Measurements from ENCODE around the gene TAS1R1.

Gene TAS1R1

DNA sequence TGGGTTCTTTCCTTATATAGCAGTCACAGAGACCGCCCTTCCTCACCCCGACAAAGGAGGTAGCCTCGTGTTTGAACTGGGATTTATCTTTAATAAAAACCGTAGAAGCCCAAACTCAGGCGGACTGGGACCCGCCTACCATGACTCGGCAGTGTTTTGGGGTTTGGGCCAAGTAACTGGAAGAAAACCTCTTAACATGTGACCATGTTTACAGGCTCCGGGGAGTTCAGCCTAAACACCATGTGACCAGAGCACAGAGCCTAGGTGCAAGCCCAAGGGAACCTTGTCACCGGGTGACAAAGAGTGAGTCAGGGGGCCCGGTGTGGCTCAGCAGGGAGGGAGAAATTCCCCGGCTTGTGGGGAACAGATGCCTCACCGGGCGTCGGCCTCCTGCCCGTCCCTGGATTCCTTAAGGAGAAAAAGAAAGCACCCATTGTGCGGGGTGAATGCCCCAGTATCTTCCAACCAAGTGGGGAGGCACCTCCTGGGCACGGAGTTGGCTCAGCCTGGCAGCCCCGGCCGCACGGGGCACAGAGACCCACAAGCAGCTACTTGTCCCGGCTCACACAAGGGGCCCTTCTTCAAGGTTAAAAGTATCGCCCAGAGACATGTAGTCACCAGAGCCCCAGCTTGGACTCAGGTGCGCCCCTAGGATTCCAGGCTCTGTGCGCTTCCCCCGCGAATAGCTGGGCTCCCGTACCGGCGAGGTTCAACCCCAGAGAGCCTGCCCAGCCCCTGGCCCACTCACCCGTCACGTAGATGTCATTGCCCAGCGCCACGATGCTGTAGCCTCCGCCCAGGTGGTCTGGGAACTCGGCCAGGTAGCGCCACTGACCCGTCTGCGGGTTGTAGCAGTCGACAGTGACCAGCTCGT is 46.2 kb downstream of the TAS1R1 start:
- H3K9ac ChIP-seq (ENCODE audit: low read length): peak overlapping the region; percentile 99
- no peaks in the 10 kb centered on the region for H3K27me3 ChIP-seq (ENCODE audit: control insufficient read depth, insufficient read depth, low read length)
- H3K4me1 ChIP-seq (ENCODE audit: control insufficient read depth, insufficient read depth, low read length): peaks cover 22% of the 10 kb centered on the region

DNA sequence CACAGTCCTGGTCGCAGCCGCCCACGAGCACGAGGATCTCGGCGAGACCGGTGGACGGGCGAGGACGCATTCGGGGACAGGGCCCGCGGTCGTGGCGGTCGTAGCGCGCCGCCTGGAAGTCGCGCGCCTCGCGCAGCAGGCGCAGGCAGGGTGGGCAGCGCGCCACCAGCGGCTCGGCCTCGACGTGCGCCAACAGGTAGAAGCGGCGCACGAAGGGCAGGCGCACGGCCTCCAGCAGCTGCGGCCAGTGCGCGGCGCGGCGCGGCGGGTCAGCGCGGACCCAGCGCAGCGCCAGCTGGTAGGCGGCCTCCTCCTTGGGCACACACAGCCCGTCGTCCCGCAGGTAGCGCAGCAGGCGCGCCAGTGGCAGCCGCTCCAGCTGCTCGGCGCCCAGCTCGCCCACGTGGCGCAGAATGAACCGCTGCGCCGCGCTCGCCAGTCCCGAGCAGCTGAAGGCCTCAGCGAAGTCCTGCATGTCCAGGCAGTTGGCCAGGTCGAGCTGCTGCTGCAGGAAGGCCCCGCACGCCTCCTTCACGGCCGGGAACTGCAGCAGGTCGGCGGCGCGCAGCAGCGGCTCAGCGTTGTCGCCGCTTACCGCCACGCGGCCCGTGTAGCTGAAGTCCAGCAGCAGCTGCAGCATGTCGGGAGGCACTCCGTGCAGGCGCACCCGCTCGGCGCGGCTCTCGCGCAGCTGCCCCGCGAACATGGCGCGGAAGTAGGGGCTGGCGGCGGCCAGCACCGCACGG is 47.0 kb downstream of the TAS1R1 start:
- H3K36me3 ChIP-seq (ENCODE audit: control insufficient read depth, insufficient read depth, low read length): peaks cover 21% of the 10 kb centered on the region
- no peaks in the 10 kb centered on the region for H3K27me3 ChIP-seq (ENCODE audit: control insufficient read depth, insufficient read depth, low read length)
- peak overlapping the region; percentile 99 for H3K9ac ChIP-seq (ENCODE audit: low read length)
- no peaks in the 10 kb centered on the region for H3K9me3 ChIP-seq (ENCODE audit: control insufficient read depth, insufficient read depth, low read depth, low read length)
- peaks cover 22% of the 10 kb centered on the region for H3K4me1 ChIP-seq (ENCODE audit: control insufficient read depth, insufficient read depth, low read length)
- H3K4me3 ChIP-seq (ENCODE audit: low read depth, low read length): peak overlapping the region; percentile 100
- peak overlapping the region; percentile 85; the same call in 1 of the 2 replicates for H3K27ac ChIP-seq (ENCODE audit: low read depth, low read length)

More for the DNA sequence above, 46.2 kb downstream of the TAS1R1 start:
- Histone ChIP-seq H3K36me3 (ENCODE audit: control insufficient read depth, insufficient read depth, low read length) (peaks cover 30% of the 10 kb centered on the region), H3K27ac (ENCODE audit: low read depth, low read length) (peak overlapping the region; percentile 0; the same call in 1 of the 2 replicates), H3K9me3 (ENCODE audit: control insufficient read depth, insufficient read depth, low read depth, low read length) (no peaks in the 10 kb centered on the region), H3K4me3 (ENCODE audit: low read depth, low read length) (peak overlapping the region; percentile 100)

DNA sequence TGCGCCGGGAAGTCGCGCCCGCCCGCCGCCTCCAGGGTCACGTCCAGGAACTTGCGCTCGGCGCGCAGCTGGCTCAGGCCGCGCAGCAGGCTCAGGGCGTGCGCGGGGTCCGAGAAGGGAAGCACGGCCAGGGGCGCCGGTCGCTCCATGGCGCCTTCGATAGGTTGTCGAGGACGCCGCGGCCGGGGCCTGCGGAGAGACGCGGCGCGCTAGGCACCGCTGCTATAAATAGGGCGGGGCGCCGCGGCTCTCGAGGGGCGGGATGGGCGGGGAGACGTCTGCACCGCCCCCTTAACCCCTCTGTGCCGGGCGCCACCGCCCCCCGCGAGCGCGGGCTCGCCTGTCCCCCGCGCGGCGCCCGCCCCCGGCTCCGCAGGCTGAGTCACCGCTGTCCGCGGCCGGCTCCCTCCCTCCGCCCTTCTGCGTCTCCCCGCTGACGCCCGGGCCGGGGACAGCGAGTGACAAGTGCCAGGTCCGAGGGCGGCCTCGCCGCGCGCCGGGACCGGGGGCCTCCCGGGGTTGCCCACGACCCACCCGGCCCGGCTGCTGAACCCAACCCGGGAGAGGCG is 47.6 kb downstream of the TAS1R1 start, which contains the start of gene KLHL21:
Gene KLHL21, minus strand, starts transcription at position 201 of the 569 bp plus-strand sequence. Its CDS starts 52 bp downstream, at position 149.
- Histone ChIP-seq H3K27me3 (ENCODE audit: control insufficient read depth, insufficient read depth, low read length) (no peaks in the 10 kb centered on the region), H3K27ac (ENCODE audit: low read depth, low read length) (peak within 1 kb of the TSS; percentile 85; the same call in 1 of the 2 replicates), H3K36me3 (ENCODE audit: control insufficient read depth, insufficient read depth, low read length) (peaks cover 15% of the 10 kb centered on the region), H3K9me3 (ENCODE audit: control insufficient read depth, insufficient read depth, low read depth, low read length) (no peaks in the 10 kb centered on the region), H3K4me1 (ENCODE audit: control insufficient read depth, insufficient read depth, low read length) (peaks cover 22% of the 10 kb centered on the region), H3K9ac (ENCODE audit: low read length) (peak within 1 kb of the TSS; percentile 99), H3K4me3 (ENCODE audit: low read depth, low read length) (peak within 1 kb of the TSS; percentile 100)

GRCh38 chr1:6603238-6603914 is 48.3 kb downstream of the TAS1R1 start:
- H3K9me3 ChIP-seq (ENCODE audit: control insufficient read depth, insufficient read depth, low read depth, low read length): no peaks in the 10 kb centered on the region
- peaks cover 11% of the 10 kb centered on the region for H3K36me3 ChIP-seq (ENCODE audit: control insufficient read depth, insufficient read depth, low read length)
- H3K27ac ChIP-seq (ENCODE audit: low read depth, low read length): peak overlapping the region; percentile 84; the same call in 1 of the 2 replicates
- no peaks in the 10 kb centered on the region for H3K27me3 ChIP-seq (ENCODE audit: control insufficient read depth, insufficient read depth, low read length)
- peak overlapping the region; percentile 92 for H3K9ac ChIP-seq (ENCODE audit: low read length)
- H3K4me1 ChIP-seq (ENCODE audit: control insufficient read depth, insufficient read depth, low read length): peaks cover 22% of the 10 kb centered on the region
- peak overlapping the region; percentile 100 for H3K4me3 ChIP-seq (ENCODE audit: low read depth, low read length)

DNA sequence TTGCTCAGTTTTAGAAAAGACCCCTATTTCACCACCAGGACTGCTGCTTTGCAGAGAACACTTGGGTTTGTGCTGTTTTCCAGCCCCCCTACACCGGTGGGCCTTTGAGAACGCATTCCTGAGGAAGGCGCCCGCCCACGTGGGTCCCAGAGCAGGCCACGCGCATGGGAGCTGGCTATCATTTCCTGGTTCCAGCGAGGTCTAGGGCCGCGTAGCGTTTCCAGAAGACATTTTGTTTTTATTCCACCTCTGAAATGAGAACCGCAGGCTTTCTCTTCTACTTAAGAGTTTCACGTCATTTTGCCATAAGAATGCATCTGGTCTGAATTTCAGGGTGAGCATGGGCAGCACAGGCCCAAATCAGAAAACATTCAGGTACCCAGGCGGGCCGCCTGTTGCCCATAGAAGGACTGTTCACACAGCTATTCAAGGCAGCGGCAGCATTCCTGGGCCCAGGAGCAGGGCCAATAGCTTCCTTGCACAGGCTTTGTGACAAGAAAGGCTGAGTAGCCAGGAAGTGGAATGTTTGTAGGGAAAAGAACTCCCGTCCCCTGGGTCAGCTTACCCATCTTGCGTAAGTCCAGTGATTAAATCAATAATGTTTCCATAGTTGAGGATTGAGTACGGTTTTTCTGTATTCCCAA is 48.9 kb downstream of the TAS1R1 start:
- Histone ChIP-seq H3K27me3 (ENCODE audit: control insufficient read depth, insufficient read depth, low read length) (no peaks in the 10 kb centered on the region), H3K4me1 (ENCODE audit: control insufficient read depth, insufficient read depth, low read length) (peaks cover 22% of the 10 kb centered on the region), H3K9ac (ENCODE audit: low read length) (peak overlapping the region; percentile 92), H3K9me3 (ENCODE audit: control insufficient read depth, insufficient read depth, low read depth, low read length) (no peaks in the 10 kb centered on the region), H3K27ac (ENCODE audit: low read depth, low read length) (peak overlapping the region; percentile 84; the same call in 1 of the 2 replicates), H3K4me3 (ENCODE audit: low read depth, low read length) (peak overlapping the region; percentile 100), H3K36me3 (ENCODE audit: control insufficient read depth, insufficient read depth, low read length) (peaks cover 7% of the 10 kb centered on the region)

- no peaks in the 10 kb centered on the region; the same call in 1 of the 2 replicates for H3K27me3 ChIP-seq (ENCODE audit: control insufficient read depth, insufficient read depth, low read length)
- H3K36me3 ChIP-seq (ENCODE audit: control insufficient read depth, insufficient read depth, low read length): peaks cover 13% of the 10 kb centered on the region
- H3K4me1 ChIP-seq (ENCODE audit: control insufficient read depth, insufficient read depth, low read length): peaks cover 6% of the 10 kb centered on the region; the same call in 1 of the 2 replicates
- H3K9ac ChIP-seq (ENCODE audit: low read length): peak overlapping the region; percentile 80
- peak overlapping the region; percentile 94 for H3K4me3 ChIP-seq (ENCODE audit: low read depth, low read length)
- no peaks in the 10 kb centered on the region for H3K9me3 ChIP-seq (ENCODE audit: control insufficient read depth, insufficient read depth, low read depth, low read length)
- peak overlapping the region; percentile 70; the same call in 1 of the 2 replicates for H3K27ac ChIP-seq (ENCODE audit: low read depth, low read length)
These were observed 57.7 kb downstream of the TAS1R1 start for GRCh38 chr1:6612641-6613360.

DNA sequence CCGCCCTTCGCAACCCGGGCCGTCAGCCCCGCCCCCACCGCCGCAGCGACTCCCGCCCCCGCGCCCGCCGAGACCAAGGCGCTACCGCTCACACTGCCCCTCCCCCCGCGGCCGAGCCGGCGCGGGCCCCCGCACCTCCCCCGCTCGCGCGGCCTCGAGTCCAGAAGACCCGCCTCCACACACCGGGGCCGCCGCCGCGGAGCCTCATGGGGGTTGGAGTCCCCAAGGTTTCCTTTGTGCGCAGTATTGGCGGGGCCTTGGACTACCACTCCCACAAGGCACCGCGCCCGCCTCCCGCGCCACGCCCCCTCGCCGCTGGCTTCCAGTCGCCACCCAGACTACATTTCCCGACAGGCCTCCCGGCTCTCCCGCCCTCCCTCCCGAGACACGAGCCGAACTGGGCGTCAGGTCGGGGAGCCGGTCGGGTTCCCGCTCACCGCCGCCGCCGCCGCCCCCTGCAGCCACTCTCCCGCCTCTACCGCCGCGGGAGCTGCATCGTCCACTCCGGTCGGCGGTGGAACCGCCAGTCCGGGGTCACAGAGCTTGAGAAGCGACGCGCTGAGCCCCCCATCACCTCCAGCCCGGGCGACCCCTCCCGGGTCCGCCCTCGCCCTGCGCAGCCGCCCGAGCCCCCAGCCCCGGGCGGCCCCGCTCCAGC is 58.4 kb downstream of the TAS1R1 start, which contains the start of gene PHF13:
Gene PHF13, plus strand, starts transcription at position 371 of the 658 bp plus-strand sequence. CDS start 336 bp downstream, outside the sequence.
- H3K4me3 ChIP-seq (ENCODE audit: low read depth, low read length): peak within 1 kb of the TSS; percentile 94
- H3K27me3 ChIP-seq (ENCODE audit: control insufficient read depth, insufficient read depth, low read length): no peaks in the 10 kb centered on the region; the same call in 1 of the 2 replicates
- peak within 1 kb of the TSS; percentile 81; the same call in 1 of the 2 replicates for H3K27ac ChIP-seq (ENCODE audit: low read depth, low read length)
- peaks cover 20% of the 10 kb centered on the region for H3K36me3 ChIP-seq (ENCODE audit: control insufficient read depth, insufficient read depth, low read length)
- H3K4me1 ChIP-seq (ENCODE audit: control insufficient read depth, insufficient read depth, low read length): peaks cover 6% of the 10 kb centered on the region; the same call in 1 of the 2 replicates
- peak within 1 kb of the TSS; percentile 80 for H3K9ac ChIP-seq (ENCODE audit: low read length)
- no peaks in the 10 kb centered on the region for H3K9me3 ChIP-seq (ENCODE audit: control insufficient read depth, insufficient read depth, low read depth, low read length)

DNA sequence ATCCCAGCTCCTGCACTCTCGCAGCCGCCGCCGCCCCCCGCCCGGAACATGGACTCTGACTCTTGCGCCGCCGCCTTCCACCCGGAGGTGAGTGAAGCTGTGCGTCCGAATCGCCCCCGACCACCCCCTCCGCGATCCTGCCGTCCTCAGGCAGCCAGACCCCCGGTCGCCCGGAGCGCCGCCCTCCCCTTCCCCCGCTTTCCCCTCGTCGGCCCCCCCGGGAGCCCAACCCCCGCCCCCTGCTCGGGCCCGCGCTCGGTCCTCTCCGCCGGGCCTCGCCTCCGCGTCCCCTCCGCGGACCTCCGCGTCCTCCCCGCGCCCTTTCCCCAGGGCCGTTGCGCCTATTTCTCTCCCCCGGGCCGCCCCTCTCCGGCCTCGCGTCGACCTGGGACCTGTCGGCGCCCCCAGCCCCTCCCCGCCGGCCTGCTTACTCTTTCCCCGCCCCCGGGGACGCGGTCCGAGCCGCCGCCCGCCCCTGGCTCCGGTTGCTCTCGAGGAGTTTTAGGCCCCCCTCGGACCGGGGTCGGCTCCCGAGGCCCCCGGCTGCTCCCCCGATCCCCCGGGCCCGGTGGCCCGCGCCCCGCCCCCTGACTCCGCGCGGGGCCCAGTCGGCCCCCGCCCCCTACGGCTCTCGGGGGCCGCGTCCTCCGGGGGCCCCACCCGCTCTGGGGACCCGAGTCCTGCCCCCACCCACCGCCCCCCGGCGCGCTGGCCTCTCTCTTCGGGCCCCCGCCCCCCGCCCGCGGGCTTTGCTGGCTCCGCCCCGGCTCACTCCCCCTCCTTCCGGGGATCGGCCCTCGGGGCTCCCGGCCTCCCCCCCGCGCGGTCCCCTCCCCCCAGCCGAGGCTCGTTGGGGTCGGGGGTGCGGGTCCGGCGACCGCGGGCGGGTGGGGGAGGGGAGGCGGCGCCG is 59.2 kb downstream of the TAS1R1 start:
- peak overlapping the region; percentile 81; the same call in 1 of the 2 replicates for H3K27ac ChIP-seq (ENCODE audit: low read depth, low read length)
- H3K27me3 ChIP-seq (ENCODE audit: control insufficient read depth, insufficient read depth, low read length): no peaks in the 10 kb centered on the region; the same call in 1 of the 2 replicates
- peaks cover 26% of the 10 kb centered on the region for H3K36me3 ChIP-seq (ENCODE audit: control insufficient read depth, insufficient read depth, low read length)
- peaks cover 5% of the 10 kb centered on the region; the same call in 1 of the 2 replicates for H3K4me1 ChIP-seq (ENCODE audit: control insufficient read depth, insufficient read depth, low read length)
- H3K9ac ChIP-seq (ENCODE audit: low read length): peak overlapping the region; percentile 76
- H3K4me3 ChIP-seq (ENCODE audit: low read depth, low read length): peak overlapping the region; percentile 87
- no peaks in the 10 kb centered on the region for H3K9me3 ChIP-seq (ENCODE audit: control insufficient read depth, insufficient read depth, low read depth, low read length)

Data from HUES6 (cell line).